Mucosa of descending colon (tissue), 3 donors: ENCODE measurements around the gene CELF4. TPM values are rescaled to one million over a fixed set of nuclear protein-coding genes. Genes with fewer than 3 reads are reported as not detected.

Experiments used
- ATAC-seq: fragments of 200-7000 bp; cut with Tn5 transposase; one replicate; pipeline ENCODE4 v1.9.1; 2020; ENCODE audit warnings: mild to moderate bottlenecking, moderate library complexity
- DNase-seq, 3 donors: peaks; one replicate each; pipeline ENCODE4 v3.0.0-alpha.2; 2020
- H3K36me3 ChIP-seq: fragments of 200-600 bp; one replicate; pipeline ENCODE4 v1.8.0; 2021; ENCODE audit warnings: low read depth, mild to moderate bottlenecking
- H3K4me1 ChIP-seq: fragments of 200-600 bp; one replicate; pipeline ENCODE4 v1.8.0; 2021; ENCODE audit warnings: low read depth, mild to moderate bottlenecking
- H3K4me3 ChIP-seq: fragments of 200-600 bp; one replicate; pipeline ENCODE4 v1.8.0; 2021; ENCODE audit warnings: mild to moderate bottlenecking
- H3K9me3 ChIP-seq: fragments of 200-600 bp; one replicate; pipeline ENCODE4 v1.8.0; 2021; ENCODE audit warnings: mild to moderate bottlenecking
- intact Hi-C, 2 donors: fragments of 100-400 bp; cut with DNase I in 1 of 2; cut with micrococcal nuclease in 1 of 2; formaldehyde crosslinking; loops; one replicate each; pipeline versions ENCODE4 v1.11.0 to v1.11.1; 2022; cut with DNase I, micrococcal nuclease
- total RNA-seq, 3 donors: library from RNA; stranded (reverse); fragmentation: NEBNext Ultra II Directional in 2 of 3; extraction: Animal tissue kit (Norgen Biotek cat#: 25700) in 2 of 3; gene quantifications; one replicate each; pipeline versions ENCODE4 v1.2.1 to v1.2.4, GENCODE V29; 2021 to 2023
- TF ChIP-seq, protein P1 (sequence below): fragments of 200-600 bp; IDR thresholded peaks from one replicate; pipeline ENCODE4 v1.8.0; 2022; ENCODE audit warnings: antibody characterized with exemption, mild to moderate bottlenecking
- donor health status: DM: no; HTN: no; CAD: no; lungs with moderate emphysema.
- donor health status: DM: no; HTN: no; CAD: no.
- donor health status: DM: no; HTN: yes; CAD: no.

The CELF4 gene
- total RNA-seq, 3 donors from 2014 or later = 0.32 to 4.4 (median 0.72) TPM

DNA sequence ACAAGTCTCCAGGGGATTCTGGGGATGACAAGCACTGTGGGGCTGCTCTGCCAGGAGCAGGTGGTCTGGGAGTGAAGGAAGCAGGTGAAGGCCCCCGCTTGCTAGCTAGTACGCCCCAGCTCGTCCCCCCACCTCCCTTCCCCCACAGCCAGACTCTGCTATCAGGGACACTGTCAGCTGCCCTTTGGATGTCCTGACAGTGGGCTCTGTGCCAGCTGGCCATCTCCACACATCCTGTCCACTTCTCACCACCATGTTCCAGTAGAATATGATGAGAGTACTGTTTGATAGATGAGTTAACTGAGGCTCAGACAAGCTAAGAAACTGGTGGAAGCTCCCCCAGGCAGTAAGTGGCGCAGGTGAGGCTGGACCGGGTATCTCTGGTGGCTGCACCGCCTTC is 276.2 kb downstream of the CELF4 start:
- Histone ChIP-seq H3K4me1 (no peaks in the 10 kb centered on the region), H3K9me3 (no peaks in the 10 kb centered on the region), H3K36me3 (no peaks in the 10 kb centered on the region), H3K4me3 (no peak overlapping the region)
- ATAC-seq = no peak
- intact Hi-C loops = no loop called here
- DNase-seq = peak in 1 of 3 donors; percentile 10
- TF ChIP-seq, protein P1, sequence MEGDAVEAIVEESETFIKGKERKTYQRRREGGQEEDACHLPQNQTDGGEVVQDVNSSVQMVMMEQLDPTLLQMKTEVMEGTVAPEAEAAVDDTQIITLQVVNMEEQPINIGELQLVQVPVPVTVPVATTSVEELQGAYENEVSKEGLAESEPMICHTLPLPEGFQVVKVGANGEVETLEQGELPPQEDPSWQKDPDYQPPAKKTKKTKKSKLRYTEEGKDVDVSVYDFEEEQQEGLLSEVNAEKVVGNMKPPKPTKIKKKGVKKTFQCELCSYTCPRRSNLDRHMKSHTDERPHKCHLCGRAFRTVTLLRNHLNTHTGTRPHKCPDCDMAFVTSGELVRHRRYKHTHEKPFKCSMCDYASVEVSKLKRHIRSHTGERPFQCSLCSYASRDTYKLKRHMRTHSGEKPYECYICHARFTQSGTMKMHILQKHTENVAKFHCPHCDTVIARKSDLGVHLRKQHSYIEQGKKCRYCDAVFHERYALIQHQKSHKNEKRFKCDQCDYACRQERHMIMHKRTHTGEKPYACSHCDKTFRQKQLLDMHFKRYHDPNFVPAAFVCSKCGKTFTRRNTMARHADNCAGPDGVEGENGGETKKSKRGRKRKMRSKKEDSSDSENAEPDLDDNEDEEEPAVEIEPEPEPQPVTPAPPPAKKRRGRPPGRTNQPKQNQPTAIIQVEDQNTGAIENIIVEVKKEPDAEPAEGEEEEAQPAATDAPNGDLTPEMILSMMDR = no peak

DNA sequence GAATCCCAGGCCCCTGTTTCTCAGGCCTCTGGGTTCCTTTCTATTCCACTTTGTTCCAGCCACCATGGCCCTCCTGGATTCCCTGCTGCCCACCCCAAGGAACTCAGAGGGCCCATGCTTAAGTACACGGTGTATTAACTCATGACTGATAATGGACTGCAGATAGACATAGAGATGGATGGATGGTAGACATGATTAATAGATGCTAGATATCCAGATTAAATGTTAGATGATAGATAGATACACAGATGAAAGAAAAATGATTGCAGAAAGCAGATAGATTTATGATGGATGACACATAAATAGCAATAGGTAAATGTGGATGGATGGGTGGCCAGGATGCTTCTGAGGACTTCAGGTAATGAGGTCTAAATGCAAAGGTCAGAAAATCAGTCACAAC is 278.0 kb downstream of the CELF4 start:
- Histone ChIP-seq H3K4me3 (no peak overlapping the region), H3K4me1 (no peaks in the 10 kb centered on the region), H3K36me3 (no peaks in the 10 kb centered on the region), H3K9me3 (no peaks in the 10 kb centered on the region)
- TF ChIP-seq, protein P1 = no peak
- intact Hi-C loops = no loop called here
- ATAC-seq (no peak), DNase-seq (no peak)

DNA sequence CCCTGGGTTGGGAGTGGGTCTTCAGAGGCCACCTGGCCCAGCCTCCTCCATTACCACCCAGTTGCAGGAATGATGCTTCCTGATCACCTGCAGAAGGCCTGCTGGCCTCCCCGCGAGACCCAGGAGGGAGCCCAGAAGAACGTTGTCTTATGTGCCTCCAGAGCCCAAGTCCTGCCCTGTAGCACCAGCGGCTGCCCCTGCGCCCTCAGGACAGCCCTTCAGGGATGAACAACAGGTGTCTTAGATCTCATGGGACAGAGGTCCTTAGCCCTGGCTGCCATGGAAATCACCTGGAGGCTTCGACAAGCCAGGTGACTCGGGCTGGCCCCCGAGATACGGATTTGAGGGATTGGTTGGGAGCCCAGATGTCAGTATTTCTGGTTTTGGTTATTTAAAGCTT is 278.8 kb downstream of the CELF4 start:
- H3K4me3 ChIP-seq = no peak overlapping the region
- no peaks in the 10 kb centered on the region for H3K4me1 ChIP-seq
- TF ChIP-seq, protein P1 = no peak
- H3K36me3 ChIP-seq = no peaks in the 10 kb centered on the region
- H3K9me3 ChIP-seq = no peaks in the 10 kb centered on the region
- peak in 1 of 3 donors; percentile 14 for DNase-seq
- intact Hi-C loops = no loop called here
- ATAC-seq = no peak

DNA sequence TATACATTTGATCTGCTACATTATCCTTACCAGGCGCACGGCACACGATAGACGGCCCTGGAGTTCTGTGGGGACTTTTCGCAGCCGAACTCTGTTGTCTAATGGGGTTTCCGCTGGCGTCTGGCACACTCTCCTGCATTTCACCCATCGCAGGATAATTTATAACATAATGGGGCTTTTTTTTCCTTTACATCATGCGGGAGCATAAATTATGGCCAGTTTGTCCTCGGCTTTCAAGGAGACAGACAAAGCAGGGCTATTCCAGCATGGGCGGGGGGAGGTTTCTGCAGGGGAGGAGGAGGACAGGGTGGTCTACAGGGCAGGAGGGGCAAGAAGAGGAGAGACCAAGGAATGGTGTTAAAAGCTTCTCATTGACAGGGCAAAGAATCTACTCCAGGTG is 279.8 kb downstream of the CELF4 start:
- peak in 1 of 3 donors; percentile 16 for DNase-seq
- intact Hi-C loops = no loop called here

DNA sequence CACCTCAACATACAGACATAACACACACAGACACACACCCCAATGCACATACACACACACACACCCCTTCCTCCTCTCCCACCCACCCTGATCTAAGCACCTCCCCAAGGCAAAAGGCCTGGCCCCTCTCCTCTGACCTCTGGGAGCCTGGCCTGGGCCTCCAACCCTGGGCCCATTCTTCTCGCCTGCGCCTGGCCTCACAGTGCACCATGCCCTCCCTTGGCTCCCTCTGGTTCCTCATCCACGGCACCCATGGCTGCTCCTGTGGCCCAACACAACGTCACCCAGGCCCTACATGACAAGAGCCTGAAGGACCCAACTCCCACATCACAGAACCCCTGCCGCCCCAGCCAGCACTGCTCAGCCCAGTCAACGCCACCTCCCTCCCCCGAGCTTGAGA is 281.3 kb downstream of the CELF4 start:
- Histone ChIP-seq H3K4me3 (no peak overlapping the region), H3K4me1 (no peaks in the 10 kb centered on the region), H3K36me3 (no peaks in the 10 kb centered on the region), H3K9me3 (no peaks in the 10 kb centered on the region)
- TF ChIP-seq, protein P1 = no peak
- DNase-seq = no peak
- intact Hi-C loops = no loop called here
- no peak for ATAC-seq

More for the DNA sequence above, 279.8 kb downstream of the CELF4 start:
- Histone ChIP-seq H3K4me3 (no peak overlapping the region), H3K36me3 (no peaks in the 10 kb centered on the region), H3K4me1 (no peaks in the 10 kb centered on the region), H3K9me3 (no peaks in the 10 kb centered on the region)
- no peak for ATAC-seq
- TF ChIP-seq, protein P1 = no peak
